ENCODE results near the gene SOCS6. TPM values are rescaled to one million over a fixed set of nuclear protein-coding genes. Genes with fewer than 3 reads are reported as not detected.

The SOCS6 gene
- total and polyA plus RNA-seq, 2 of the 13 experiments (the other 11 are each of a cell fraction or from before 2014, with no cell fraction given) = 18.6 to 38.3 TPM

Other genes starting within 250 kb of the SOCS6 start
- gene RTTN, start 83.4 kb upstream of the SOCS6 start, total RNA-seq (2016; rRNA removed; fragmentation: Illumina TruSeq; extraction: Trizol) = 12.5 and 18.7 TPM in 2 replicates
- gene RTTN, start 83.4 kb upstream of the SOCS6 start, polyA plus RNA-seq (2011; rRNA removed) = 3.4 and 5.4 TPM in 2 replicates

Measured in HepG2 (cell line).